ENCODE measurements around the gene GPR176. TPM values are rescaled to one million over a fixed set of nuclear protein-coding genes. Genes with fewer than 3 reads are reported as not detected.
"Not testable (repeated sequence)": the region's sequence is repeated elsewhere in the genome, so short reads cannot be mapped to it uniquely, and the experiment has no call there.

Gene GPR176
- polyA plus RNA-seq, 3 donors from 2014 or later, result 0.07 TPM; not detected in 2

GRCh38 chr15:39896101-39896500 is 24.0 kb downstream of the GPR176 start:
- Mint-ChIP-seq H3K4me3 (no peak overlapping the region), H3K9me3 (no peaks in the 10 kb centered on the region), H3K4me1 (no peaks in the 10 kb centered on the region), H3K36me3 (peaks cover 0 to 5% (median 0%) of the 10 kb centered on the region in 3 donors), H3K27ac (no peak overlapping the region), H3K27me3 (ENCODE audit: low read depth in 3 of 3) (peaks cover 1 to 6% (median 4%) of the 10 kb centered on the region in 3 donors)
- no peak for DNase-seq

GRCh38 chr15:39893051-39893450 is 27.0 kb downstream of the GPR176 start:
- not testable (repeated sequence) for H3K9me3 Mint-ChIP-seq; H3K4me1 Mint-ChIP-seq; H3K36me3 Mint-ChIP-seq; DNase-seq; H3K4me3 Mint-ChIP-seq; H3K27ac Mint-ChIP-seq; H3K27me3 Mint-ChIP-seq (ENCODE audit: low read depth in 3 of 3)

GRCh38 chr15:39892418-39892817 is 27.6 kb downstream of the GPR176 start:
- Mint-ChIP-seq H3K27ac (no peak overlapping the region), H3K27me3 (ENCODE audit: low read depth in 3 of 3) (peaks cover 0 to 8% (median 1%) of the 10 kb centered on the region in 3 donors), H3K4me1 (no peaks in the 10 kb centered on the region), H3K4me3 (no peak overlapping the region), H3K9me3 (no peaks in the 10 kb centered on the region), H3K36me3 (no peaks in the 10 kb centered on the region)
- DNase-seq, result no peak

GRCh38 chr15:39890621-39891020 is 29.4 kb downstream of the GPR176 start:
- H3K27ac Mint-ChIP-seq, result no peak overlapping the region
- H3K4me3 Mint-ChIP-seq, result no peak overlapping the region
- no peaks in the 10 kb centered on the region for H3K4me1 Mint-ChIP-seq

GRCh38 chr15:39889601-39890000 is 30.5 kb downstream of the GPR176 start:
- DNase-seq, result no peak
- Mint-ChIP-seq H3K36me3 (no peaks in the 10 kb centered on the region), H3K27ac (no peak overlapping the region), H3K9me3 (no peaks in the 10 kb centered on the region), H3K4me1 (no peaks in the 10 kb centered on the region), H3K4me3 (no peak overlapping the region), H3K27me3 (ENCODE audit: low read depth in 3 of 3) (peaks cover 0 to 7% (median 4%) of the 10 kb centered on the region in 3 donors)

More at GRCh38 chr15:39890621-39891020, 29.4 kb downstream of the GPR176 start:
- H3K9me3 Mint-ChIP-seq, result no peaks in the 10 kb centered on the region
- H3K36me3 Mint-ChIP-seq, result no peaks in the 10 kb centered on the region
- peaks cover 0 to 6% (median 1%) of the 10 kb centered on the region in 3 donors for H3K27me3 Mint-ChIP-seq (ENCODE audit: low read depth in 3 of 3)
- no peak for DNase-seq

- DNase-seq, result no peak
- H3K9me3 Mint-ChIP-seq, result no peaks in the 10 kb centered on the region
- H3K27me3 Mint-ChIP-seq (ENCODE audit: low read depth in 3 of 3), result peaks cover 2 to 9% (median 7%) of the 10 kb centered on the region in 3 donors
- no peaks in the 10 kb centered on the region for H3K4me1 Mint-ChIP-seq
- no peak overlapping the region for H3K27ac Mint-ChIP-seq
- no peaks in the 10 kb centered on the region for H3K36me3 Mint-ChIP-seq
- H3K4me3 Mint-ChIP-seq, result no peak overlapping the region
Observed at GRCh38 chr15:39888809-39889208, 31.3 kb downstream of the GPR176 start.

- Mint-ChIP-seq H3K27me3 (ENCODE audit: low read depth in 3 of 3) (peaks cover 2 to 11% (median 7%) of the 10 kb centered on the region in 3 donors), H3K36me3 (no peaks in the 10 kb centered on the region), H3K9me3 (no peaks in the 10 kb centered on the region), H3K4me3 (no peak overlapping the region), H3K4me1 (no peaks in the 10 kb centered on the region), H3K27ac (no peak overlapping the region)
- DNase-seq, result no peak
Observed at GRCh38 chr15:39888243-39888642, 31.8 kb downstream of the GPR176 start.

GRCh38 chr15:39887832-39888231 is 32.2 kb downstream of the GPR176 start:
- H3K27me3 Mint-ChIP-seq (ENCODE audit: low read depth in 3 of 3), result peaks cover 2 to 11% (median 7%) of the 10 kb centered on the region in 3 donors
- no peak overlapping the region for H3K27ac Mint-ChIP-seq
- H3K4me1 Mint-ChIP-seq, result no peaks in the 10 kb centered on the region
- H3K36me3 Mint-ChIP-seq, result no peaks in the 10 kb centered on the region
- H3K4me3 Mint-ChIP-seq, result no peak overlapping the region
- DNase-seq, result no peak
- no peaks in the 10 kb centered on the region for H3K9me3 Mint-ChIP-seq

- no peak overlapping the region for H3K27ac Mint-ChIP-seq
- H3K4me1 Mint-ChIP-seq, result no peaks in the 10 kb centered on the region
- no peaks in the 10 kb centered on the region for H3K36me3 Mint-ChIP-seq
- H3K4me3 Mint-ChIP-seq, result no peak overlapping the region
- no peak for DNase-seq
- H3K27me3 Mint-ChIP-seq (ENCODE audit: low read depth in 3 of 3), result peaks cover 2 to 11% (median 7%) of the 10 kb centered on the region in 3 donors
- no peaks in the 10 kb centered on the region for H3K9me3 Mint-ChIP-seq
Observed at GRCh38 chr15:39887211-39887610, 32.9 kb downstream of the GPR176 start.

- no peaks in the 10 kb centered on the region for H3K36me3 Mint-ChIP-seq
- no peak overlapping the region for H3K4me3 Mint-ChIP-seq
- no peaks in the 10 kb centered on the region for H3K9me3 Mint-ChIP-seq
- peaks cover 2 to 11% (median 7%) of the 10 kb centered on the region in 3 donors for H3K27me3 Mint-ChIP-seq (ENCODE audit: low read depth in 3 of 3)
- no peak for DNase-seq
- no peaks in the 10 kb centered on the region for H3K4me1 Mint-ChIP-seq
- H3K27ac Mint-ChIP-seq, result no peak overlapping the region
Observed at GRCh38 chr15:39886418-39886817, 33.6 kb downstream of the GPR176 start.

GRCh38 chr15:39885099-39885777 is 34.8 kb downstream of the GPR176 start:
- DNase-seq, result no peak
- Mint-ChIP-seq H3K36me3 (no peaks in the 10 kb centered on the region), H3K4me1 (no peaks in the 10 kb centered on the region), H3K4me3 (no peak overlapping the region), H3K9me3 (no peaks in the 10 kb centered on the region), H3K27ac (no peak overlapping the region), H3K27me3 (ENCODE audit: low read depth in 3 of 3) (peaks cover 2 to 11% (median 7%) of the 10 kb centered on the region in 3 donors)

GRCh38 chr15:39884351-39884750 is 35.7 kb downstream of the GPR176 start:
- H3K36me3 Mint-ChIP-seq, result no peaks in the 10 kb centered on the region
- no peak overlapping the region for H3K4me3 Mint-ChIP-seq
- H3K4me1 Mint-ChIP-seq, result no peaks in the 10 kb centered on the region
- no peak for DNase-seq
- H3K27me3 Mint-ChIP-seq (ENCODE audit: low read depth in 3 of 3), result peaks cover 2 to 10% (median 7%) of the 10 kb centered on the region in 3 donors
- H3K9me3 Mint-ChIP-seq, result no peaks in the 10 kb centered on the region
- no peak overlapping the region for H3K27ac Mint-ChIP-seq

- no peak for DNase-seq
- H3K36me3 Mint-ChIP-seq, result no peaks in the 10 kb centered on the region
- peaks cover 2 to 7% (median 5%) of the 10 kb centered on the region in 3 donors for H3K27me3 Mint-ChIP-seq (ENCODE audit: low read depth in 3 of 3)
- no peaks in the 10 kb centered on the region for H3K4me1 Mint-ChIP-seq
- no peak overlapping the region for H3K4me3 Mint-ChIP-seq
- H3K9me3 Mint-ChIP-seq, result no peaks in the 10 kb centered on the region
- no peak overlapping the region for H3K27ac Mint-ChIP-seq
Observed at GRCh38 chr15:39882602-39883001, 37.5 kb downstream of the GPR176 start.

- Mint-ChIP-seq H3K4me1 (no peaks in the 10 kb centered on the region), H3K9me3 (no peaks in the 10 kb centered on the region), H3K36me3 (no peaks in the 10 kb centered on the region), H3K27ac (no peak overlapping the region), H3K4me3 (no peak overlapping the region), H3K27me3 (ENCODE audit: low read depth in 3 of 3) (peaks cover 2 to 7% (median 7%) of the 10 kb centered on the region in 3 donors)
- DNase-seq, result no peak
Observed at GRCh38 chr15:39881790-39882189, 38.3 kb downstream of the GPR176 start.

All from immature natural killer cell (primary cell).